HUDEP-2 (cell line): Measurements from ENCODE around the gene C1orf159.
"Not testable (repeated sequence)": the region's sequence is repeated elsewhere in the genome, so short reads cannot be mapped to it uniquely, and the experiment has no call there.

Source experiments
- DNase-seq, 76 experiments: peaks; one replicate each; lab custom pipeline; 2025; ENCODE audit not compliant: unreplicated experiment in 76 of 76; lab: John Stamatoyannopoulos, UW

The C1orf159 gene

GRCh38 chr1:1069711-1070676 is 45.9 kb downstream of the C1orf159 start:
- DNase-seq: no peak

GRCh38 chr1:1069056-1069710 is 46.7 kb downstream of the C1orf159 start:
- DNase-seq: peak in 71 of 76 experiments; percentile 14 to 84 (median 68)

GRCh38 chr1:1068517-1069055 is 47.3 kb downstream of the C1orf159 start:
- peak in 5 of 76 experiments; percentile 18 to 50 (median 32) for DNase-seq

GRCh38 chr1:1067860-1068516 is 47.9 kb downstream of the C1orf159 start:
- DNase-seq: peak in 12 of 76 experiments; percentile 6 to 54 (median 20)

GRCh38 chr1:1067284-1067859 is 48.5 kb downstream of the C1orf159 start:
- no peak for DNase-seq

- DNase-seq: peak in 5 of 76 experiments; percentile 4 to 28 (median 10)
Observed at GRCh38 chr1:1066403-1067283, 49.2 kb downstream of the C1orf159 start.

GRCh38 chr1:1065940-1066304 is 50.0 kb downstream of the C1orf159 start:
- not testable (repeated sequence) for DNase-seq

GRCh38 chr1:1065265-1065939 is 50.5 kb downstream of the C1orf159 start:
- no peak for DNase-seq

- DNase-seq: peak in 52 of 76 experiments; percentile 9 to 68 (median 42)
Observed at GRCh38 chr1:1063945-1064831, 51.7 kb downstream of the C1orf159 start.

- peak in 1 of 76 experiments; percentile 68 for DNase-seq
Observed at GRCh38 chr1:1063261-1063944, 52.5 kb downstream of the C1orf159 start.

- DNase-seq: peak in 2 of 76 experiments; percentile 5 to 24
Observed at GRCh38 chr1:1062348-1063163, 53.3 kb downstream of the C1orf159 start.

GRCh38 chr1:1061682-1062345 is 54.1 kb downstream of the C1orf159 start:
- peak in 8 of 76 experiments; percentile 9 to 24 (median 11) for DNase-seq

- DNase-seq: no peak
Observed at GRCh38 chr1:1060281-1061000, 55.4 kb downstream of the C1orf159 start.

GRCh38 chr1:1059494-1060280 is 56.2 kb downstream of the C1orf159 start:
- peak in 69 of 76 experiments; percentile 28 to 87 (median 74) for DNase-seq
